GM18502 (cell line): Measurements from ENCODE around the gene CMPK1.

Experiments used
- ATAC-seq: cut with Tn5 transposase; IDR thresholded peaks from one replicate; pipeline ENCODE4 v1.9.1; 2021; ENCODE audit warnings: mild to moderate bottlenecking; ENCODE audit not compliant: unreplicated experiment, poor library complexity

Gene CMPK1

DNA sequence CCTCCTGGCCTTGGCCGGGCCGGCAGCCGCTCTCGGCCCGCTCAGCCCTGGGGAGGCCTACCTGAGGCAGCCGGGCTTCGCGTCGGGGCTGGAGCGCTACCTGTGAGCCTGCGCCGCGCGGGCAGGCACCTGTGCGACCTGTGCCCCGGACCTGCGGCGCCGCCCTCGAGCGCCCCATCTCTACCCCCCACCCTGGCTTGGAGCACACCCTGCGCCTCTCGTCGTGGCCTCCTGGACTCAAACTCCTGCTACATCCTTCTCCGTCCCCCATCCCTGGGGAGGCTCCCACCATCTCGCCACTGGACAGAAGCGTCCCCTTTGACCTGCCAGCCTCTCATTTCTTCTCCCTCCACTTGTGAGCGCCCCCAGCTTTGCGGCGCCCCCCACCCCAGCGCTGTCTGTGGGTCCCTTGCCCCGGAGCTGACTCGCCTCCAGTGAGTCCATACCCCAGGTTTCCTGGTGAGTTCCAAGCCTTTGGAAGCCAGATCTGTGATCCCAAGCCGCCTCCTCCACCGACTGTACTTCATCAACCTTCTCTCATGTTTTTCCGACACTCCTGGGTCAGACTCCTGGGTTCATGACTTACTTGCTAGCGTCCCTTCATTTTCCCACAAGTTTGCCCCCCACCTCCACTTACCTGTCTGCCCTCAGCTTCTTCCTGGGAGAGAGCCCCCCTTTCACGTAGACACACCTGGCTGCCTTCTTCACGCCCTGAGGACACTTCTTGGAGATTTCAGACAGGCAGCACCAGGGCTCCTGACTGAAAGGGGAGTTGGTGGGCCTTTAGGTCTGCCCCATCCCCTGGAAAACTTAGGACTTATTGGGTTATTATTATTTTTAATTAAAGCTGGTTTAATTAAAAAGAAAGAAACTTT, 83.8 kb downstream of the CMPK1 start:
- no peak for ATAC-seq

GRCh38 chr1:47418122-47418521, 84.5 kb downstream of the CMPK1 start:
- no peak for ATAC-seq

DNA sequence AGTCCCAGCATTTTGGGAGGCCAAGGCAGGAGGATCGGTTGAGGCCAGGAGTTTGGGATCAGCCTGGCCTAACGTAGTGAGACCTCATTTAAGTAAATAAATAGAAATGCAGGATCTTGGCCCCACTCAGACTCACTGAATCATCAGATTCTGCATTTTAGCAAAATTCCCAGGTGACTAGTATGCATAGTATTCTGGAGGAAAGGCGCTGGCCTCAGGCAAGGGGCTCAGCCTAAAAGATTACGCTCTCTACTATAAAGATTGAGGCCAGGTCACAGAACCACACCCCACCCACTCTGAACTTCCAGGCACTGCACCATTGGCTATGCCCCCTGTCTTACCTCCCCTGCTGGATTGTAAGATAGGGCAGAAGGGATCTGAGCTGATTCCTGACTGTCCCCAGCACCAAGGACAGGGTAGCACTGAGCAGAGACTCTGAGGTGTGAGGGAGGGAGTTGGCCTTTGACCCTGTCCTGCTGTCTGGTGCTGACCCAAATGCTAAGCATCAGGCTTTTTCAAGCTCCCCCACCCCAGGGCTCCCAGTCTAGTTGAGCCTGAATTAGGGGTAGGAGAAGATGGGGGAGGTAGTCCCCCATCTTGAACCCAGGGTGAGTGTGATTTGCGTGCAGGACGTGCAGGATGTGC, 85.2 kb downstream of the CMPK1 start:
- no peak for ATAC-seq

GRCh38 chr1:47420547-47420946, 87.0 kb downstream of the CMPK1 start:
- ATAC-seq, result no peak

DNA sequence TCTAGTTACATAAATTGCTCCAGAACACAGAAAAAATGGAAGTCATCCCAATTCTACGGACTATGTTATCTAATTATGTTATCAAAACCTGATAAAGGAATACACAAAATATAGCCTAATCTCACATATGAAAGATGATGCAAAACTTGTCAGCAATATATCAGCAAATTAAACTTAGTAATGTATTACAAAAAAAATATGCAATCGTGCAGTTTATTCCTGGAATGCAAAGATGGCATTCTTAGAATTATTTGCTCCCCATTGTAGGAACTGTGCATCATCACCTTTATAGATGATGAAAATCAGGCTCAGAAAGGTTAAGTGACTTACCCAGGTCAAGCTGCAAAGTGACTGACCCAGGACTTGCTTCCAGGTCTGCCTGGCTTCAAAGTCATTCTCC, 90.3 kb downstream of the CMPK1 start:
- no peak for ATAC-seq

DNA sequence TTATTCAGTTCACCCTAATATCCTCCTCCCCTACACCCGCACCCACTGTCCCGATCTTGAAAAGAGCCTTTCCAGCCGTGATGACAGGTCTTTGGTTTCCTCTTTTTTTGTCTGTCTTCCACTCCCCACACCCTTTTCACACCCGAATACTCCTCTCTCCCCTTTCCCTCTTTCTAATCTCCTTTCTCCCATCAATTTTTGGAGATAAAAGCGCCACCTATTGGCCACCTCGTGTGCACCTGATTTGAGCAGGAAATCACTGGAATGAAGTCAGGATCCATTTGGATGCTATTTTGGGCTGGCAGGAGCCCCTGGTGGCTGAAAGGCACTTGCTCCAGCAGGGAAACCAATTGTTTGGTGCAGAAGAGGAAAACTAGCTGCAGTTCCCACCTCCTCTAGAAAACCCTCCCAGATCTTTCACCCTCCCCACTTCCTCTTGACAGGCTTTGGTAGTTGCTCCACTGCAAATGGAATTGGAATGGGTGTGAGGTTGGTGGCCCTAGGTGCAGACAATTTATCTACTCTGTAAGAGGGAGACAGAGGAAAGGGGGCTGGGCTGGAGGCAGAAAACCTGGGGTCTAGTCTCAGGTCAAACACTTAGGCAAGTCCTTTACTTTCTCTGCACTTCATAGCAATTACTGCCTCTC, 90.9 kb downstream of the CMPK1 start:
- ATAC-seq, result no peak
